ENCODE data around the gene ITGB1BP2. TPM values are rescaled to one million over a fixed set of nuclear protein-coding genes. Genes with fewer than 3 reads are reported as not detected.
A peak's percentile ranks its signal among the peaks of the same experiment; 100 is the strongest.
"Not testable (repeated sequence)": the region's sequence is repeated elsewhere in the genome, so short reads cannot be mapped to it uniquely, and the experiment has no call there.

The ITGB1BP2 gene
- total RNA-seq, 1 donor: 6.5 TPM

- DNase-seq (ENCODE audit: low read depth): peak; percentile 23
- TF ChIP-seq CTCF (IDR thresholded peaks at IDR 0.05; ENCODE audit: insufficient read depth, low read depth, low read length): no peak
- H3K4me3 ChIP-seq (ENCODE audit: low read depth, low read length): no peak overlapping the region
Observed at GRCh38 chrX:71292669-71293365, 8.7 kb upstream of the ITGB1BP2 start.

- no peak overlapping the region for H3K4me3 ChIP-seq (ENCODE audit: low read depth, low read length)
- no peak for DNase-seq (ENCODE audit: low read depth)
- no peak for TF ChIP-seq CTCF (IDR thresholded peaks at IDR 0.05; ENCODE audit: insufficient read depth, low read depth, low read length)
Observed at GRCh38 chrX:71296806-71297205, 4.7 kb upstream of the ITGB1BP2 start.

- H3K4me3 ChIP-seq (ENCODE audit: low read depth, low read length): no peak overlapping the region
- peak; percentile 70 for DNase-seq (ENCODE audit: low read depth)
- TF ChIP-seq CTCF (IDR thresholded peaks at IDR 0.05; ENCODE audit: insufficient read depth, low read depth, low read length): no peak
Observed at GRCh38 chrX:71298119-71298518, 3.4 kb upstream of the ITGB1BP2 start.

GRCh38 chrX:71300064-71300463 is 1.5 kb upstream of the ITGB1BP2 start:
- not testable (repeated sequence) for DNase-seq (ENCODE audit: low read depth)

GRCh38 chrX:71300495-71300894 is 1.1 kb upstream of the ITGB1BP2 start:
- H3K4me3 ChIP-seq (ENCODE audit: low read depth, low read length): not testable (repeated sequence)

More at GRCh38 chrX:71300064-71300463, 1.5 kb upstream of the ITGB1BP2 start:
- not testable (repeated sequence) for H3K4me3 ChIP-seq (ENCODE audit: low read depth, low read length)

GRCh38 chrX:71302461-71303213 is 1.1 kb downstream of the ITGB1BP2 start:
- DNase-seq (ENCODE audit: low read depth): no peak
- TF ChIP-seq CTCF (IDR thresholded peaks at IDR 0.05; ENCODE audit: insufficient read depth, low read depth, low read length): no peak
- no peak overlapping the region for H3K4me3 ChIP-seq (ENCODE audit: low read depth, low read length)

More at GRCh38 chrX:71300495-71300894, 1.1 kb upstream of the ITGB1BP2 start:
- not testable (repeated sequence) for DNase-seq (ENCODE audit: low read depth)

- DNase-seq (ENCODE audit: low read depth): no peak
- H3K4me3 ChIP-seq (ENCODE audit: low read depth, low read length): no peak overlapping the region
- TF ChIP-seq CTCF (IDR thresholded peaks at IDR 0.05; ENCODE audit: insufficient read depth, low read depth, low read length): no peak
Observed at GRCh38 chrX:71304561-71304960, 3.0 kb downstream of the ITGB1BP2 start.
